AG04449 (cell line): ENCODE measurements around the gene GAK.

Experiments used
- CTCF ChIA-PET: fragments of 350-600 bp; formaldehyde crosslinking; extraction: SDS; loops from one replicate; lab custom pipeline; 2021; ENCODE audit warnings: antibody characterized with exemption; lab: Yijun Ruan, JAX
- POLR2A ChIA-PET: fragments of 400-600, 350-600 bp; formaldehyde crosslinking; extraction: SDS; loops from one replicate; lab custom pipeline; 2020; ENCODE audit warnings: antibody characterized with exemption, inconsistent platforms; lab: Yijun Ruan, JAX
- DNase-seq: peaks from one replicate; pipeline ENCODE4 v3.0.0-alpha.2; 2010; ENCODE audit warnings: low read depth, low spot score
- H3K4me3 ChIP-seq: 2 replicates; pipeline ENCODE4 v1.5.1; 2011; ENCODE audit warnings: low read depth, mild to moderate bottlenecking, control low read depth, low read length
- CTCF ChIP-seq: IDR thresholded peaks from one replicate; pipeline ENCODE4 v1.5.1; 2011; ENCODE audit warnings: mild to moderate bottlenecking, moderate library complexity, low read length, control low read depth, inconsistent platforms; ENCODE audit not compliant: insufficient read depth; ENCODE audit errors: missing control alignments

GAK gene

DNA sequence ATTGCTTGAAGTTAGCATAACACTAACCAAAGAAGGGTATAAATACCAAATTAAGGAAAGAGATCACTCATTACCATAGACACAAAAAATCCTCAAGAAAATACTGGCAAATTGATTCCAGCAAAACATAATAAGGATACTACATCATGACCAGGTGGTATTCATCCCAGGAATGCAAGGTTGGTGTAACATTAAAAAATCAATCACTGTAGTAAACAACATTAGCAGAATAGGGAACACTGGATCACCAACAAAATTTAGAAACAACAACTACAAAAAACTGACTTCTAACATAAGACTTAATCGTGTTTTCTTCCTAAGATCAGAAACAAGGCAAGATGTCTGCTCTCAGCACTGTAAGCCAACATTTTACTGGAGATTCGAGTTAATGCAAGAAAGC is 14.1 kb downstream of the GAK start:
- no peak overlapping the region for H3K4me3 ChIP-seq
- CTCF ChIA-PET: interaction anchor here (0.9 kb wide), 1 partner anchor 13 kb away, joined by 4 read pairs; no protein-coding TSS in a partner anchor
- DNase-seq: no peak
- TF ChIP-seq CTCF: no peak
- POLR2A ChIA-PET: no interaction called here

DNA sequence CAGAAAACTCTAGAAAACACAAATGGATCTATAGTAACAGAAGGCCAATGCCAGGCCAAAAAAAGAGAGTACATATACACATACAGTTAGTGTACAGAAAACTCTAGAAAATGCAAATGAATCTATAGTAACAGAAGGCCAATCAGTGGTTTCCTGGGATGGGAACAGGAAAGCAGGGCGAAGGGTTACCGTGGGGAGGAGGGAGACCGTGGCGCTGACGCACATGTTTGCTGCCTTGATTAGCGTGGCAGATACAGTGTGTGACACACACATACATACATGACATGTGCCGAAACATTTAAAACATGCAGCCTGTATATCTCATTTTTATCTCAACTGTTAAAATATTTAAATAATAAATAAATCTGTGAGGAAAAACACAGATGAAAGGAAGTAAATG is 14.7 kb downstream of the GAK start:
- no peak for TF ChIP-seq CTCF
- H3K4me3 ChIP-seq: no peak overlapping the region
- ChIA-PET CTCF (interaction anchor here (0.9 kb wide), 1 partner anchor 13 kb away, joined by 4 read pairs; no protein-coding TSS in a partner anchor), POLR2A (no interaction called here)
- no peak for DNase-seq

DNA sequence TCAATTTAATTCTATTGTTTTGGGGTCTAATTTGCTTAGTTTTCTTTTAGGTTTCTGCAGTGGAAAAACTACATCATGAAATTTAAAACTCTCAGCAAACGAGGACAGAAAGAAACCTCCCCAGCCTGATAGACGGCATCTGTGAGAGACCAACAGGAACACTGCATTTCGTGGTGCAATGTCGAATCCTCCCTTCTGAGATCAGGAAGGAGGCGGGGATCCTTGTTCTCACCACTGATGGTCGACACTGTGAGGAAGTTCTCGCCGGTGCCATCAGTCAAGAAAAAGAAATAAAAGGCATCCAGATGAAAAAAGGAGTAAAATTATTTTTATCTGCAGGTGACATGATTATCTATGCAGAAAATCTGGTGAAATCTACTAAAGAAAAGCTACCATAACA is 16.5 kb downstream of the GAK start:
- TF ChIP-seq CTCF: no peak
- POLR2A ChIA-PET: no interaction called here
- no peak overlapping the region for H3K4me3 ChIP-seq
- CTCF ChIA-PET: no interaction called here
- DNase-seq: no peak

GRCh38 chr4:915041-915474 is 17.1 kb downstream of the GAK start:
- POLR2A ChIA-PET: no interaction called here
- no peak overlapping the region; the same call in none of the 2 replicates for H3K4me3 ChIP-seq
- no peak for DNase-seq
- no peak for TF ChIP-seq CTCF
- CTCF ChIA-PET: no interaction called here

DNA sequence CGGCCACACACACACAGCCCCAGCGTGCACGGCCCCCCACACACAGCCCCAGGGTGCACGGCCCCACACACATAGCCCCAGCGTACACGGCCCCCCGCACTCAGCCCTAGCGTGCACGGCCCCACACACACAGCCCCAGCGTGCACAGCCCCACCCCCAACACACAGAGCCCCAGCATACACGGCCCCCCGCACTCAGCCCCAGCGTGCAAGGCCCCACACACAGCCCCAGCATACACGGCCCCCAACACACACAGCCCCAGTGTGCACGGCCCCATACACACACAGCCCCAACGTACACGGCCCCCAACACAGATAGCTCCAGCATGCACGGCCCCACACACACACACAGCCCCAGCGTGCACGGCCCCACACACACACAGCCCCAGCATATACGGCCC is 17.6 kb downstream of the GAK start:
- no peak for DNase-seq
- ChIA-PET POLR2A (no interaction called here), CTCF (no interaction called here)
- no peak overlapping the region for H3K4me3 ChIP-seq
- no peak for TF ChIP-seq CTCF

DNA sequence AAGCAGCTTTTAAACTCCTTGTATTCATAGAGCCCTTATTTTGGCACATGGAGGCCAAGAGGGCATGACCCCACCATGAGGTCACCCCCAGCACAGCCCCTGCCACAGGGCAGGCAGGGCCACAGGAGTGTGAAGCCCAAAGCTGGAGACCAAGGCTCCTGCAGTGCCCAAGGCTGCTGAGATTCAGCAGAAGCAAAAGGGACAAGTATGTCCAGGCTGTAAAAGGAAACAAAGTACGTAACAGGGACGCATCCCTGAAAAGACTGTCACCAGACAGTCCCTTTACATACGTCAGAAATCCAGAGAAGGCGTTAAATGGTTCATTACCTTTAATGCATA is 18.9 kb downstream of the GAK start:
- no peak overlapping the region for H3K4me3 ChIP-seq
- POLR2A ChIA-PET: no interaction called here
- CTCF ChIA-PET: no interaction called here
- DNase-seq: no peak
- no peak for TF ChIP-seq CTCF
